Fibroblast of the aortic adventitia (primary cell): ENCODE data around the gene TSNAX. TPM values are rescaled to one million over a fixed set of nuclear protein-coding genes. Genes with fewer than 3 reads are reported as not detected.
A peak's percentile ranks its signal among the peaks of the same experiment; 100 is the strongest.

Experiments
- DNase-seq: peaks from one replicate; pipeline ENCODE4 v3.0.0-alpha.2; 2010; ENCODE audit warnings: low read depth
- H3K4me3 ChIP-seq: 2 replicates; pipeline ENCODE4 v1.5.1; 2011; ENCODE audit warnings: low read depth, mild to moderate bottlenecking, control low read depth, low read length, moderate library complexity
- total RNA-seq: library from RNA; depleted of rRNA; stranded (reverse); fragments of >200 nt; gene quantifications from 2 replicates; pipeline ENCODE4 v1.2.3, GENCODE V29; 2012; ENCODE audit warnings: low replicate concordance
- TF ChIP-seq, protein P1 (sequence below): IDR thresholded peaks from 2 replicates; pipeline ENCODE4 v1.5.1; 2011; ENCODE audit warnings: mild to moderate bottlenecking, low read length, control low read depth, inconsistent platforms; ENCODE audit not compliant: insufficient read depth

TSNAX gene
- total RNA-seq, 1 donor, result 43.7 TPM

DNA sequence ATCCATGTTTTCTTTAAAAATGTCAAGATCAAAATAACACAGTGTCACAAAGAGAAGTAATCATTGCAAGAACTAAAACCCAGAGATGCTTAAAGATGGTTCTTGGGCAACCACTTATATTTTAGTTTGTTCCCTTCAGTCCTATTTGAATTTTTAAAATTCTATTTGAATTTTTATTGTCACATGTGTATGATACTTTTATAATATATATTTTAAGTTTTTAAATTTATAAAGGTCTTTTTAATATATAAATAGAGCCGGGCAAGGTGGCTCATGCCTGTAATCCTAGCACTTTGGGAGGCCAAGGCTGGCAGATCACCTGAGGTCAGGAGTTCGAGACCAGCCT lies 75.8 kb downstream of the TSNAX start:
- TF ChIP-seq, protein P1, sequence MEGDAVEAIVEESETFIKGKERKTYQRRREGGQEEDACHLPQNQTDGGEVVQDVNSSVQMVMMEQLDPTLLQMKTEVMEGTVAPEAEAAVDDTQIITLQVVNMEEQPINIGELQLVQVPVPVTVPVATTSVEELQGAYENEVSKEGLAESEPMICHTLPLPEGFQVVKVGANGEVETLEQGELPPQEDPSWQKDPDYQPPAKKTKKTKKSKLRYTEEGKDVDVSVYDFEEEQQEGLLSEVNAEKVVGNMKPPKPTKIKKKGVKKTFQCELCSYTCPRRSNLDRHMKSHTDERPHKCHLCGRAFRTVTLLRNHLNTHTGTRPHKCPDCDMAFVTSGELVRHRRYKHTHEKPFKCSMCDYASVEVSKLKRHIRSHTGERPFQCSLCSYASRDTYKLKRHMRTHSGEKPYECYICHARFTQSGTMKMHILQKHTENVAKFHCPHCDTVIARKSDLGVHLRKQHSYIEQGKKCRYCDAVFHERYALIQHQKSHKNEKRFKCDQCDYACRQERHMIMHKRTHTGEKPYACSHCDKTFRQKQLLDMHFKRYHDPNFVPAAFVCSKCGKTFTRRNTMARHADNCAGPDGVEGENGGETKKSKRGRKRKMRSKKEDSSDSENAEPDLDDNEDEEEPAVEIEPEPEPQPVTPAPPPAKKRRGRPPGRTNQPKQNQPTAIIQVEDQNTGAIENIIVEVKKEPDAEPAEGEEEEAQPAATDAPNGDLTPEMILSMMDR, result no peak
- no peak overlapping the region for H3K4me3 ChIP-seq
- DNase-seq, result no peak

DNA sequence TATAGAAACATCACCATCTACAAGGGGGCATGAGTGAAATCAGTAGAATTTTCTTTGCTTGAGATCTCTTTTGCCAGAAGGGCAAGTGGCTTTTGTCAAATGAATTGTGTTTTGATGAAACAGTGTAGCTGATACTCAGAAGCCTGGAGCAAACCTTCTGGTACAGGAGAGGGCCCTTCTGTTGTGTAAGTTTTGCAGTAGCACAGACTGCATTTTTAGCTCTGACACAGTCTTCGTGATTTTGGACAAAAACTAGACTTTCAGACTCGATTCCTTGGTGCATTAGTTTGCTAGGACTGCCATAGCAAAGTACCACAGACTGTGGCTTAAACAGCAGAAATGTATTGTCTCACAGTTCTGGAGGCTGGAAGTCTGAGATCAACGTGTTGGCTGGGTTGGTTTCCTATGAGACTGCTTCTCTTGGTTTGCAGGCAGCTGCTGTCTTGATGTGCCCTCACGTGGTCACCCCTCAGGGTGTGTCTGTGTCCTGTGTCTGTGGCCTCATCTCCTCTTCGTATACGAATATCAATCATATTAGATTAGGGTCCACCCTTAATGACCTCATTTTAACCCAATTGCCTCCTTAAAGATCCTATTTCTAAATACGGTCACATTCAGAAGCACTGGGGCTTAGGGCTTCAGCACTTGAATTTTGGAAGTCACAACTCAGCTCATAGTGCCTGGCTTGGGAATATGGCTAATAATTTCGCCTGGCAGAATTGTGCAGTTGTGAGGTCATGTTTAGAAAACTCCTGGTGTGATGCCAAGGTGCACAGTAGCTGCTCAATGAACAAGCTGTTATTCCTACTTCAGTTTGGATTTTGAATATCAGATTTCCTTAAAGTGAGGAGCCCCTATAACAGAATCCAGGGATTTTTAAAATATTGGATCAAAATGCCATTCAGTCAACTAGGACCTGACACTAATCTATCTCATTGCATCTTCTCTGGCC lies 77.0 kb downstream of the TSNAX start:
- peak; percentile 28 for DNase-seq
- H3K4me3 ChIP-seq, result no peak overlapping the region
- TF ChIP-seq, protein P1, result no peak

DNA sequence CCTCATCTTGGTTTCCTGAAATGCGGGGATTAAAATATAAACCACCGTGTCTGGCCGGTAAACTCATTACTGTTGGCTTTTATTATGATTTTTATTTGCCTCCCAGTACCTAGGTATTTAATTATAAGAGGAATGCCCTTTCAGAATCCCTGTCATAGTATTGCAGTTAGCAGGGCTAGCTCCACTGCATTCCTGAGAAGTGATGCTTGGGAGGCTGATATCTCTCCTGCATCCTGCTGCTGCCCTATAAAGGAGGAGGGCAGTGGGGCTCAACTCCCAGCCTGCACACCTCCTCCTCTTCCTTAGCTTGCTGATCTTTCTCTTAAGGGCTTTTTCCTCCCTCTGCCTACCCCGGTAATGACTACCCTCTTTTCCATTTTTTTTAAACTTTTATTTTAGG lies 78.2 kb downstream of the TSNAX start:
- H3K4me3 ChIP-seq, result no peak overlapping the region
- DNase-seq, result peak; percentile 33
- TF ChIP-seq, protein P1, result no peak

DNA sequence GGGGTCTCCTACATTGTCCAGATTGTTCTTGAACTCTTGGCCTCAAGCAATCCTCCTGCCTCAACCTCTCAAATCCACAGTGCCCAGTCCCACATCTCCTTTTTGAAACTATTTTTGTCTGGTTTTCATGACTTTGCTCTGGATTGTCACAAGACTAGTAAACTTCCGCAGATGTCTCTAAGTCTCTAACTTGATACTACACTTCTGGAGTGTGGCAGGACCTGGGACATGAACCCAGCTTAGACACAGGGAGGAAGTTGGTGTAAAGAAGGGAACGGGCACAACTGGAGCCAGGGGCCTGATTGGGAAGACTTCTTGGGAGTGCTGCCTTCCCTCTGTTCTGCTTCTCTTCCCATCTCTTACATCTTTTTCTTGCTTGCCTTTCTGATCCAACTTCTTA lies 81.9 kb downstream of the TSNAX start:
- DNase-seq, result no peak
- H3K4me3 ChIP-seq, result no peak overlapping the region
- TF ChIP-seq, protein P1, result no peak

DNA sequence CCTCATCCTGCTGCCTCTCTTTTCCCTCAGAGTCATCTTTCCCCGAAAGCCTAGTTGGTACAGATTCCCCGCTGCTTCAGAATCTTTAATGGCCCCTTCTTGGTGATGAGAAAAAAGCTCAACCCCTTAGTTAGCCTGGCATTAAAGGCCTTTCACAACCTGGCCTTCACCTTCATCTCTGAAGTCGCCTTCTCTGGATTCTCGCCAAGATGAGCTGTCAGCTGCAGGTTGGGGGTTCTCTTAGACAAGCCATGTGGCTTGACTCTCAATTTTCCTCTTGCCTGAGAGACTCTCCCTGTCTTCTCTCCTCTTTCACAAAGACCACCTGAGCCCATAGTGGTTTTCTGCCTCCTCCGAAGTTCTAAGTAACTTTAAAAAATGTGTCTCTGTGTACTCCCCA lies 82.6 kb downstream of the TSNAX start:
- TF ChIP-seq, protein P1, result no peak
- DNase-seq, result no peak
- H3K4me3 ChIP-seq, result no peak overlapping the region

DNA sequence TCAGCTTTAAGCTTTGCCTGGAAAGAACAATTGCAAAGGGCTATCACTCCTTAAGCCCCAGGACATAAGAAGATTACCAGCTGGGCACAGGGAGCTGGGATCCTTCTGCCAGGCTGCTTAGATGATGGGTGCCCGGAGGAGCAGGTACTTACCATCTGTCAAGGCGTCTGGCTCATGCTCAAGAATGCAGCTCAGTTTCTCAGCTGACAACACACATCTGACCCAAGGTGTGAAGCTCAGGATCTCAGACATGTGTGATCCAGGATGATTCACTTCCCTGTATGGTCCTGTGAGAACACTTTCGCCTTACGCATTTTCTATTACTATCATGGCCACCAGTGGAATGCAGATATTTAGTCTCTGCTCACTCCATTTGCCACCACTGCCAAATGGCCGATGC lies 83.4 kb downstream of the TSNAX start:
- DNase-seq, result no peak
- no peak overlapping the region for H3K4me3 ChIP-seq
- TF ChIP-seq, protein P1, result no peak
